ENCODE results near the gene TTC34.
"Not testable (repeated sequence)": the region's sequence is repeated elsewhere in the genome, so short reads cannot be mapped to it uniquely, and the experiment has no call there.

Gene TTC34

GRCh38 chr1:2795926-2796325 lies 5.6 kb downstream of the TTC34 start:
- DNase-seq, result no peak

- DNase-seq, result no peak
Measured at GRCh38 chr1:2791027-2791760, 10.3 kb downstream of the TTC34 start.

- DNase-seq, result no peak
Measured at GRCh38 chr1:2789986-2790581, 11.4 kb downstream of the TTC34 start.

- DNase-seq, result peak in 1 of 2 donors; percentile 10
Measured at GRCh38 chr1:2789164-2789985, 12.1 kb downstream of the TTC34 start.

GRCh38 chr1:2788506-2789163 lies 12.9 kb downstream of the TTC34 start:
- DNase-seq, result peak in 1 of 2 donors; percentile 1

- no peak for DNase-seq
Measured at GRCh38 chr1:2787163-2787911, 14.2 kb downstream of the TTC34 start.

- DNase-seq, result peak; percentile 26 to 56
Measured at GRCh38 chr1:2786329-2787162, 14.9 kb downstream of the TTC34 start.

- DNase-seq, result no peak
Measured at GRCh38 chr1:2785631-2786328, 15.7 kb downstream of the TTC34 start.

GRCh38 chr1:2784854-2785630 lies 16.5 kb downstream of the TTC34 start:
- DNase-seq, result no peak

- DNase-seq, result no peak
Measured at GRCh38 chr1:2783435-2784397, 17.8 kb downstream of the TTC34 start.

GRCh38 chr1:2783069-2783434 lies 18.4 kb downstream of the TTC34 start:
- DNase-seq, result no peak

GRCh38 chr1:2781627-2782026 lies 19.9 kb downstream of the TTC34 start:
- no peak for DNase-seq

- DNase-seq, result no peak
Measured at GRCh38 chr1:2778220-2778592, 23.3 kb downstream of the TTC34 start.

GRCh38 chr1:2777424-2778219 lies 23.9 kb downstream of the TTC34 start:
- no peak for DNase-seq

GRCh38 chr1:2775333-2775732 lies 26.2 kb downstream of the TTC34 start:
- not testable (repeated sequence) for DNase-seq

GRCh38 chr1:2768052-2768451 lies 33.4 kb downstream of the TTC34 start:
- DNase-seq, result not testable (repeated sequence)

- not testable (repeated sequence) for DNase-seq
Measured at GRCh38 chr1:2759433-2759832, 42.1 kb downstream of the TTC34 start.

- DNase-seq, result not testable (repeated sequence)
Measured at GRCh38 chr1:2757519-2757918, 44.0 kb downstream of the TTC34 start.

Measured in inflammatory macrophage (primary cell).